Erythroblast (primary cell): ENCODE results near the gene ZNF407.

ENCODE experiments used
- GATA1 ChIP-seq: IDR thresholded peaks from 2 replicates; pipeline ENCODE4 v1.6.1; 2011; ENCODE audit warnings: low read depth, mild to moderate bottlenecking, control low read depth, low read length, moderate library complexity
- POLR2A ChIP-seq: IDR thresholded peaks from 2 replicates; pipeline ENCODE4 v1.6.1; 2011; ENCODE audit warnings: mild to moderate bottlenecking, low read length

DNA sequence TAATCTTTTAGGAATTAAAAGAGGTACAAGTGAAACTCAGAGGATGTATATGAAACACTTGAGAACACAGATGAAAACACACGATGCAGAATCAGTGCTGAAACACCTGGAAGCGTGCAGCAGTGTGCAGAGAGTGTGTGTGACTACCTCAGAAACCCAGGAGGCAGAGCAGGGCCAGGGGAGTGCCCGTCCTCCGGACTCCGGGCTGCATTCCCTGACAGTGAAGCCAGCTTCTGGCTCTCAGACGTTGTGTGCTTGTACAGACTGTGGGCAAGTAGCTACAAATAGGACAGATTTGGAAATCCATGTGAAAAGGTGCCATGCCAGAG is 34.6 kb downstream of the ZNF407 start:
- TF ChIP-seq POLR2A, result no peak
- no peak for TF ChIP-seq GATA1
